Neural progenitor cell (in vitro differentiated cells): ENCODE data around the gene JHY.

ENCODE experiments used
- EZH2phosphoT487 ChIP-seq: fragments of 200-600 bp; sonication (generic); IDR thresholded peaks from 2 replicates; pipeline ENCODE4 v1.6.1; 2017; ENCODE audit warnings: antibody characterized with exemption
- TF ChIP-seq, protein P1 (sequence below): fragments of 200-600 bp; sonication (generic); IDR thresholded peaks from 2 replicates; pipeline ENCODE4 v1.5.1; 2017; ENCODE audit warnings: antibody characterized with exemption, mild to moderate bottlenecking

DNA sequence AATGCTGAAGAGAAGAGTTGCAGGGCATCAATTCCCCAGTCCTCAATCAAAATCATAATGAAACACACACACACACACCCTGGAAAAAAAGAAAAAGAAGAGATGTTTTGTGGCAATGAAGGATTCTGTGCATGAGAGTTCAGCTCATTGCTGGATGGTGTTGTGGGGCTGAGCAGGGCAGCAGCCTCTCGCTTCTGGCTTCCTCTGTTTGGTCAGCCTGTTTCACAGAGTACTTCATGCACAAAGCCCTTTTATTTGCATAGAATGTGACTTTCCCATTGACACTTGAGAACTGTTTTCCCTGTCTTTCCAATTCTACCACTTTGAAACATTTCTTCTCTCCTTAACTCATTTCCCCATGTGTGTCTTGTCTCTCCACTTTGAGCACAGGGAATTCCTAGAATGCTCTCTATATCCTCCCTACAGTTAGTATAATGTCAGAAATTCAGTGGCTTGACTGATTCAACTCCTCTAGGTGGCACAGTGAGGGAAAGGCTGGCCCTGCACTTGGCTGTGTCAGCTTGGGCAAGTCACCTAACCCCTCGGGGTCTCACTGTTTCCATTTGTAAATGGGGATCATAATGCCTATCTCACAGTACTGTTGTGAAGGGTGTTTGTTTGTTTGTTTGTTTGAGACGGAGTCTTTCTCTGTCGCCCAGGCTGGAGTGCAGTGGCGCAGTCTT lies 124.4 kb downstream of the JHY start:
- TF ChIP-seq, protein P1, sequence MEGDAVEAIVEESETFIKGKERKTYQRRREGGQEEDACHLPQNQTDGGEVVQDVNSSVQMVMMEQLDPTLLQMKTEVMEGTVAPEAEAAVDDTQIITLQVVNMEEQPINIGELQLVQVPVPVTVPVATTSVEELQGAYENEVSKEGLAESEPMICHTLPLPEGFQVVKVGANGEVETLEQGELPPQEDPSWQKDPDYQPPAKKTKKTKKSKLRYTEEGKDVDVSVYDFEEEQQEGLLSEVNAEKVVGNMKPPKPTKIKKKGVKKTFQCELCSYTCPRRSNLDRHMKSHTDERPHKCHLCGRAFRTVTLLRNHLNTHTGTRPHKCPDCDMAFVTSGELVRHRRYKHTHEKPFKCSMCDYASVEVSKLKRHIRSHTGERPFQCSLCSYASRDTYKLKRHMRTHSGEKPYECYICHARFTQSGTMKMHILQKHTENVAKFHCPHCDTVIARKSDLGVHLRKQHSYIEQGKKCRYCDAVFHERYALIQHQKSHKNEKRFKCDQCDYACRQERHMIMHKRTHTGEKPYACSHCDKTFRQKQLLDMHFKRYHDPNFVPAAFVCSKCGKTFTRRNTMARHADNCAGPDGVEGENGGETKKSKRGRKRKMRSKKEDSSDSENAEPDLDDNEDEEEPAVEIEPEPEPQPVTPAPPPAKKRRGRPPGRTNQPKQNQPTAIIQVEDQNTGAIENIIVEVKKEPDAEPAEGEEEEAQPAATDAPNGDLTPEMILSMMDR: no peak
- no peak for TF ChIP-seq EZH2phosphoT487
